ENCODE measurements around the gene TMEM219. TPM values are rescaled to one million over a fixed set of nuclear protein-coding genes. Genes with fewer than 3 reads are reported as not detected.
"Not testable (repeated sequence)": the region's sequence is repeated elsewhere in the genome, so short reads cannot be mapped to it uniquely, and the experiment has no call there.

TMEM219 gene, protein sequence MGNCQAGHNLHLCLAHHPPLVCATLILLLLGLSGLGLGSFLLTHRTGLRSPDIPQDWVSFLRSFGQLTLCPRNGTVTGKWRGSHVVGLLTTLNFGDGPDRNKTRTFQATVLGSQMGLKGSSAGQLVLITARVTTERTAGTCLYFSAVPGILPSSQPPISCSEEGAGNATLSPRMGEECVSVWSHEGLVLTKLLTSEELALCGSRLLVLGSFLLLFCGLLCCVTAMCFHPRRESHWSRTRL
- total RNA-seq, result 10 to 100 TPM; 52.5 to 63.8 TPM

DNA sequence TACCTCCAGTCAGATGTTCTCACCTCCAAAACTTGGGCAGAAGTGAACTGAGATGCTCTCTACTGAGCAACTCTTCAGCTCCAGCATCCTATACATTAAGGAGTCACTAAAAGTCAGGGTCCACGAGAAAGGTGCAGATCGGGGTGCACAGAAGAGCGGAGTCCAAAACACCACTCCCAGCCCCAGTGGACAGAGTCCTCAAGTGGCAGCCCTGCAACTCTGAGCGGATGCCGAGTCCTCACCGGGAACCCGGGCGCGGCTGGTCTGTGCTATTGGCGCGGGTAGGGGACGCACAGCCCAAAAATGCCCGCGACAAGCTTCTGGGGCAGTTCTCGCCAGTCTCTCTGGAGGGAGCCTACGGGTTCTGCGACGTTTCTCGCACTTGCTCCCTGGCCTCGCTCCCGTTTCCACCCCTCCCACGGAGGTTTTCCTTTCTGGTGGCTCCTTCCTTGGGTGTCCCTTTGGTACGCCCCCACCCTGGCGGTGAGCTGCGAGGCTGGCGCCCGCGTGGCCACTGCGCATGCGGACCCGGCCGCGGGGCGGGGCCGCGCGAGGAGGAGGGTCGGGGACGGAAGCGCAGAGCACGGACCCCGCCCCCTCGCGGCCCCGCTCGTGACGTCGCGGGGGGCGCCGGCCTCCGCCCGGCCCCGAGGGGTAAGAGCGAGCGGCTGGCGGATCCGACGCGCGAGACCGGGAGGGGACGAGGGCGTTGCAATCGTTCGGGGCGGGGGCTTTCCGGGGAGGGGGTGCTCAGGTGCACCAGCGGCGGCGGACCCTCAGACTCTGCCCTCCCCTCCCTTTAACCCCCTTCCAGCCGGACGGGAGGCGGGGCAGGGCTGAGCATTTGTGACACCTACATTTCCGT is at the start of gene TMEM219:
Gene TMEM219 (plus strand): TSS at position 601 of the 865 bp plus-strand sequence. CDS start 1,065 bp downstream, outside the sequence.
- H3K9me3 Mint-ChIP-seq, result no peaks in the 10 kb centered on the region
- ATAC-seq (peak; percentile 92 to 93), DNase-seq (ENCODE audit: low spot score in 2 of 2) (peak; percentile 94 to 97)
- H3K27ac Mint-ChIP-seq, result peak within 1 kb of the TSS; percentile 82 to 85
- H3K36me3 Mint-ChIP-seq, result no peaks in the 10 kb centered on the region

DNA sequence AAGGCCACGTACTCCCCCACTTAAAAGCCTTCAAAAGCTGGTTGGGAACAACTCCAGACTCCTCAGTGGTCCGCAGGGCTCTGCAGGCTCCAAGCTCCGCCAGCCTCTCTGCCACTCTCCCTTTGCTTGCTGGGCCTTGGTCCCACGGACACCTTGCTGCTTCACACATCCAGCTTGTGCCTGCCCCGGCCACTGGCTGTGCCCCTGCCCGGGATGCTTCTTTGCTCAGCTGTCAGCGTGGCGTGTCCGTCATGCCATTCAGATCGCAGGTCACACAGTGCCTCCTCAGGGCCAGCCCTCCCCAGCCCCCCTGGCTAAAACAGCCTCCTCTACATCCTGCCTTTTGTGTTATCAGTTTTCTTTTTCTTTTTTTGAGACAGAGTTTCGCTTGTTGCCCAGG is 49.8 kb upstream of the TMEM219 start:
- H3K36me3 Mint-ChIP-seq, result no peaks in the 10 kb centered on the region
- H3K9me3 Mint-ChIP-seq, result no peaks in the 10 kb centered on the region
- H3K27ac Mint-ChIP-seq, result no peak overlapping the region
- DNase-seq (ENCODE audit: low spot score in 2 of 2) (no peak), ATAC-seq (no peak)

DNA sequence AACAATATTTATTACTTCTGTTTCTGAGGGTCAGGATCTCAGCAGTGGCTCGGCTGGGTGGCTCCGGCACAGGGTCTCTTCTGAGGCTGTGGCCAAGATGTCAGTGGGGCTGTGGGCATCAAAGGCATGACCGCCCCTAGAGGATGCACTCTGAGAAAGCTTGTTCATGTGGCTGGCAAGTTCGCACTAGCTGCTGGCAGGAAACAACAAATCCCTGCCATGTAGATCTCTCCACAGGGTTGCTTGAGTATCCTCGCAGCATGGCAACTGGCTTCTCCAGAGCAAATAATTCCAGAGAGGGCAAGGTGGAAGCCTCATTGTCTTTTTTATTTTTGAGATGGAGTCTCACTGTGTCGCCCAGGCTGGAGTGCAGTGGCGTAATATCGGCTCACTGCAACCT is 48.4 kb upstream of the TMEM219 start:
- H3K9me3 Mint-ChIP-seq, result no peaks in the 10 kb centered on the region
- H3K27ac Mint-ChIP-seq, result no peak overlapping the region
- DNase-seq (ENCODE audit: low spot score in 2 of 2) (no peak), ATAC-seq (no peak)
- no peaks in the 10 kb centered on the region for H3K36me3 Mint-ChIP-seq

DNA sequence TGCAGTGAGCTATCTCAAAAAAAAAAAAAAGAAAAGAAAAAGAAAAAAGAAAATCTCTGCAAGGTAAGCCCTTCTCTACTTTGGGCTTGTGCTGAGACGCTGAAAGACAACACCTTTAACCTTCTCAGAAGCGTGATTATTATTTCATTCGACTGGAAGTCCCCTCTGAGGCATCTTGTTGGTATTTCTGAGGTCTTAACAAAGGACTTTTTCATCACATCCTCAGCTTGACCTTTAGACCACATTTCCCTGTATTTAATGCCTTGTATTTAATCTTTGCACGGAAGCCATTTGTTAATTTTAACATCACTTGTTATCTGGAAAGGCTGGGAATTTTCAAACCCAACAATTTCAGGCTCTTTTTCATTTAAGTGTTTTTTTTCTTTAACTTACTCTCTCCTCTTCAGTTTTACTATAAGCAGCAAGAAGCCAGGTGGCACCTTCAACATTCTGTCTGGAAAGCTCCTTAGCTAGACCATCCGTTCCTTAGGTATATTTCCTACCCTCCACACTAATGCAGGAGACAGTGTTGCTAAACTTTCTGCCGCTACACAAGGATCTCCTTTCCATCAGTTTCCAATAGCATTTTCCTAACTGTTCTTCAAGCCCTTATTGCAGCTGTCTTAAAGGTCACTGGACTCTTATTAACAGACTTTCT is 46.2 kb upstream of the TMEM219 start:
- Mint-ChIP-seq H3K9me3 (no peaks in the 10 kb centered on the region), H3K27ac (peak overlapping the region in 1 of 2 donors; percentile 41), H3K36me3 (peaks cover 2 to 3% of the 10 kb centered on the region in 2 donors)
- ATAC-seq, result no peak
- no peak for DNase-seq (ENCODE audit: low spot score in 2 of 2)

DNA sequence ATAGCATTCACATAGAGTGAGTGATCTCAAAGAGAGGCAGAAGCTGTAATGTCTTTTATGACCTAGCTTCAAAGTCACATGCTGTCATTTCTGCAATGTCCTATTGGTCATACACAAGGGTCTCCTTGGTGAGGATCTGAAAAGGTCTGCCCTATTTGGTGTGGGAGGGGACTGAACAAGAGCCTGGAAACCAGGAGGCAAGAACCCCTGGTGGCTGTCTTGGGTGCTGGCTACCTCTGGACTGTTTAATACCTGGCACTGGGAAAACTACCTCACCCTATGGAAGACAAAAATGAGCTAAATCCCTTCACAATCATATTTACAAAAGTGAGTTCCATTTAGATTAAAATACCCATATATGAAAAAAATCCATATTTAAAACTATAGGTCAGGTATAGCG is 44.9 kb upstream of the TMEM219 start:
- ATAC-seq (no peak), DNase-seq (ENCODE audit: low spot score in 2 of 2) (no peak)
- peaks cover 5 to 6% of the 10 kb centered on the region in 2 donors for H3K36me3 Mint-ChIP-seq

DNA sequence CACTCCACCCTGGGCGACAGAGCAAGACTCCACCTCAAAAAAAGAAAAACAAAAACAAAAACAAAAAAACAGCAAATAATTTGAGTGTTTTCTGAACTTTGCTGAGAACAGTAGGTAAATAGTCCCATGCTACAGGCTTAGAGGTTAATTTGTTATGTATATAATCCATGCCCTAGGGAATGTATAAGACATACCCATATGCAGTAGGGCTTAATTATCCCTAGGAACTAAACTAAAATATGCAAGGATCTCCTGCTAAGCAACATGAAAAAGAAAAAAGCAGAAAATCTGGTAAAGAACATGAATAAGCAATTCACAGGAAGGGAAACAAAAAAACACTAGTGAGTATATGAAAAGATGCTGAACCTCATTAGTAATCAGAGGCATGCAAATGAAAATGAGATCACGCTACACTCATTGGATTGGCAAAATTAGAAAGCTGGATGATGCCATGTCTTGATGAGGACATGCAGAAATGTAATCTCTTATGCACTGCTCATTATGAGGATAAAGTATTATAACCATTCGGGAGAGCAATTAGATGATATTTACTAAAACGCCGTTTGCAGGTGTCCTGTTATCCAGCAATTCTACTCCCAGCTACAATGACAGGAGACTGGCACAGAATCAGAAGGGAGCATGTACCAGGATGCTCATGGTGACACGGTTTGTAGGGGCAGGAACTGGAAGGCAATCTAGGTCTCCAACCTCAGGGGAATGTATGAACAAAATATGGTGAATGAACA is 41.4 kb upstream of the TMEM219 start:
- ATAC-seq, result no peak
- Mint-ChIP-seq H3K36me3 (peaks cover 11 to 13% of the 10 kb centered on the region in 2 donors), H3K9me3 (no peaks in the 10 kb centered on the region), H3K27ac (peak overlapping the region in 1 of 2 donors; percentile 22)
- no peak for DNase-seq (ENCODE audit: low spot score in 2 of 2)

More for the DNA sequence above, 44.9 kb upstream of the TMEM219 start:
- Mint-ChIP-seq H3K9me3 (no peaks in the 10 kb centered on the region), H3K27ac (no peak overlapping the region)

DNA sequence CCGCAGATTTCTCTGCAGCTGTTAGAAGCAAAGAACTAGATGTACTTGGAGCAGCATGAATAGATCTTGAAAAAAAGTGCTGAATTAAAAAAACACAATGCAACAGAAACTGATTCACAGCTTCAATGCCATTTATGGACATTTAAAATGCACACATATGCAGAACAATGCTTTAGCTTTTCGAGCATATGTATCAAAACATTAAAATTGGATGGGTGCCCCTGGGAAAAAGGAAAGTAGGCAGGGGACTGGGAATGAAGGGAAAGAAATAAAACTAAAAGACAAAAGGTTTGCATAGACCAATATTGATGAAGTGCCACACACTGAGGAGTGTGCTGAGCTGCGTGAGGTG is 40.9 kb upstream of the TMEM219 start:
- Mint-ChIP-seq H3K27ac (no peak overlapping the region), H3K36me3 (peaks cover 14 to 15% of the 10 kb centered on the region in 2 donors), H3K9me3 (no peaks in the 10 kb centered on the region)
- DNase-seq (ENCODE audit: low spot score in 2 of 2) (no peak), ATAC-seq (no peak)

DNA sequence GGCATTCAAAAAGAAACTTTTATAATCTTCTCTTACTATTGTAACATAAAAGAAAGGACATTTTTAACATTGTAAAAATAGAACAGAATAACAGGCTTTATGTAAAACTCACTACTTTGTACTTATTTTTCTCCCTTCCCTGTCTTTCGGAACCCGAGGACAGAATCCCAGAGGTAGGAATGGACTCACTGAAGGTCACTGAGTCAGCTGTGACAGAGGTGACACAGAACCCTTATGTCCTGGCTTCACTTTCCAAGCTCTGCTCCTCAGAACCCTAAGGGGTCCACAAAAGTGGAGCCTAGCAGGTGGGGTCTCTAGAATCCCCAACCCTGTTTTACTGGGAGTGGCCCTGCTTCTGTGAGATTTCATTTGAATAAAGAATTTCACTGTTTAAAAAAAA is 39.6 kb upstream of the TMEM219 start:
- Mint-ChIP-seq H3K9me3 (no peaks in the 10 kb centered on the region), H3K36me3 (peaks cover 14 to 23% of the 10 kb centered on the region in 2 donors), H3K27ac (peak overlapping the region in 1 of 2 donors; percentile 72)
- ATAC-seq (no peak), DNase-seq (ENCODE audit: low spot score in 2 of 2) (no peak)

DNA sequence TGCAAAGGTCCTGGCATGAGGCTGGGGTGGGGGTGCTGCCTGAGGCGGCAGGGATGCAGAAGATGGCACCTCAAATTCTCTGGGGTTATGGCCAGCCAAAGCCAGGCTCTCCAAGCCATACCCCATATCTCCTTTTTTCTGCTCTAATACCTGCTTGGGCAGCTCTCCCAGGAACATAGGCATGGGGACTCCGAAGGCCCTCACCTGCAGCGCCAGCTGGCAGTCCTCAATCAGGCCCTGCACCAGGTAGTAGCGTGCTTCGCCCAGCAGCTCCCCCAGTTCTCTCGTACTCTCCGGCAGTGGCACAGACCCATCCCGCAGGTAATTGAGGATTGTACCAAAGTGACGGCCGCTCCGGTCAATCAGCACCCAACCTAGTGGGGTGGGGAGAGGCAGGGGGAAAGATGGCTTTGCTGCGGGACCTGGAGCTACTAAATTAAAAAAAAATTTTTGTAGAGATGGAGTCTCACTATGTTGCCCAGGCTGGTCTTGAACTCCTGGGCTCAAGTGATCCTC is 38.8 kb upstream of the TMEM219 start:
- H3K36me3 Mint-ChIP-seq, result peaks cover 14 to 23% of the 10 kb centered on the region in 2 donors
- no peaks in the 10 kb centered on the region for H3K9me3 Mint-ChIP-seq
- ATAC-seq, result no peak
- no peak for DNase-seq (ENCODE audit: low spot score in 2 of 2)
- no peak overlapping the region for H3K27ac Mint-ChIP-seq

DNA sequence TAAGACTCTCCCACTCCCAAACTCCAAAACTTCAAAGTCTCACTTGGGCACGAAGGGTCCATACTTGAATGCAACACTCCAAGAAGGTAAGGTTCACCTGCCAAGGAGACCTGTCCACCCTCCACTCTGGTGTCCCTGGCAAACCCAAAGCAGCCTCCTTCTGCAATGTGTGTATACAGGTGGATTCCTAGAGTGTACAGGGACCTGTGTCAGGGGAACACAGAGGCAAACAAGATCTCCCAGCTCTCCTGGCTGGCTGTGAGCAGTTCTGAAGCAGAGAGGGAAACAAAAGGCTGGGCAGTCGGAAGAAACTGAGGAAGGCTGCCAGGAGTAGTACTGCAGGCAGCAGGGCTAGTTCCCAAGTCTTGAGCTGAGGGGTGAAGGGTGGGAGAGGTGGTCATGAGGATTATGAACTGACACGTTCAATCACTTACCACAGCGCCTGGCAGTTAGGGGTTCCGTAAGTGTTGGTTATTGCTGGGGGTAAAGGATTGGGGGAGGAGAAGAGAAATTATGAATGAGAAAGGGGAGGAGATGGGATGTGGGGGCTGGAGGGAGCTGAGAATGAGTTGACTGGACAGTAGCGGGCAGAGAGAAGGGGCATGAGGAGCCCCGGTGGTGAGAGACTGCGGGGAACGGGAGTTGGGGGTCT is 36.6 kb upstream of the TMEM219 start:
- H3K9me3 Mint-ChIP-seq, result no peaks in the 10 kb centered on the region
- H3K27ac Mint-ChIP-seq, result peak overlapping the region; percentile 96 to 97
- H3K36me3 Mint-ChIP-seq, result peaks cover 14 to 23% of the 10 kb centered on the region in 2 donors
- DNase-seq (ENCODE audit: low spot score in 2 of 2), result no peak
- ATAC-seq, result no peak

DNA sequence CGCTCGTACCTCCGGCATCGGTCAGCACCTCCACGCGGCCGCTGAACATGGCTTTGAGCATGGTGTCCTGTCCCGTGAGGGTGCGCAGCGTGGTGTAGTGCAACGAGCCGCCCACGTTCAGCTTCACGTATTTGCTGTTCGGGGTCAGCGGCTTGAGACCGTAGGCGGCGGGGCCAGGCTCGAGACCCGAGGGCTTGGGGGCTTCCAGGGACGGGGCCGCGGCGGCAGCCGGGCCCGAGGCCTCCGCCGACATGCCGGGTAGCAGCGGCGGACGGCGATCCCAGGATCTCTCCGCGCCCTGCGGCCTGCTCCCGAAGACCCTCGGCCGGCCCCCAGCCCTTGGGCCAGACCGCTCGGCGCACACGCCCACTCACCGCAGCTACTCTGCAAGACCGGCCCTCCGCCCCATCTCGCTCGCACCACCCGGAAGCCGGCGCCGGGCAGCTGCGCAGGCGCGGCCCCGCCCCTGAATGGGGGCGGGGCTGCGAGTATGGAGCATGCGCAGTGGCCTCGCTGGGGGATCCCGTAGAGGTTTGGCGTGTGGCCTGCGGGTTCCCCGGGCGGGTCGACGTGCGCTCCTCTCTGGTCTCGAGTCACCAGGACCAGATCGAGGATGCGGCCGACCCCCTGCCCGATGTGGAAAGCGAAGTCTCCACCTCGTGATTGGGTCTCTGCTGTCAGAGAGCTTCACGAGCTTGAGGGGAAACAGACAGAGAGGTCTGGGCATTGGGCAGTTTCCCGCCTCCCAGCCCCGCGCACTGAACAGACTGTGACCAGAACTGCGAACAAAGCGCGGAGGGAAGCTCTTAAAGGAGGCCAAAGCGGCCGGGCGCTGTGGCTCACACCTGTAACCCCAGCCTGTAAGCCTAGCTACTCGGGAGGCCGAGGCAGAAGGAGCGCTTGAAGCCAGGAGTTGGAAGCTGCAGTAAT is 35.8 kb upstream of the TMEM219 start, which contains the start of gene KCTD13:
Gene KCTD13 (minus strand): TSS at position 446 of the 930 bp plus-strand sequence. CDS start 193 bp downstream, at position 253.
- DNase-seq (ENCODE audit: low spot score in 2 of 2), result peak; percentile 97 to 98
- peak within 1 kb of the TSS; percentile 97 to 98 for H3K27ac Mint-ChIP-seq
- peak; percentile 93 to 95 for ATAC-seq
- peaks cover 9 to 18% of the 10 kb centered on the region in 2 donors for H3K36me3 Mint-ChIP-seq
- H3K9me3 Mint-ChIP-seq, result no peaks in the 10 kb centered on the region

DNA sequence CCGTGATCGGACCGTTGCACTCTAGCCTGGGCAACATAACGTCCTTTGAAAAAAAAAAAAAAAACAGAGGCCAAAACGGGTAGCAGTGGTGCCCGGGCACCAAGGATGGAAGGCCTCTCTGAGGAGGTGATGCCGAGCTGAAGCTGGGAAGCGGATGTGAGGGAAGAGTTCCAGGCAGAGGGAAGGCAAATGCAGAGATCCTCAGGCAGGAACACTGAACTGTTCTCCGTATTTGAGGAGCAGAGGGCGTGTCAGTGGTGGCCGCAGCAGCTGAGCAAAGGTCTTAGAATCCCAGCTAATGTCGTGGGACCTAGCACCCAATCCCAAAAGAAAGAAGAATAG is 35.2 kb upstream of the TMEM219 start:
- no peak for DNase-seq (ENCODE audit: low spot score in 2 of 2)
- ATAC-seq, result no peak
- H3K36me3 Mint-ChIP-seq, result peaks cover 9 to 17% of the 10 kb centered on the region in 2 donors
- H3K9me3 Mint-ChIP-seq, result no peaks in the 10 kb centered on the region
- peak overlapping the region; percentile 97 to 98 for H3K27ac Mint-ChIP-seq

DNA sequence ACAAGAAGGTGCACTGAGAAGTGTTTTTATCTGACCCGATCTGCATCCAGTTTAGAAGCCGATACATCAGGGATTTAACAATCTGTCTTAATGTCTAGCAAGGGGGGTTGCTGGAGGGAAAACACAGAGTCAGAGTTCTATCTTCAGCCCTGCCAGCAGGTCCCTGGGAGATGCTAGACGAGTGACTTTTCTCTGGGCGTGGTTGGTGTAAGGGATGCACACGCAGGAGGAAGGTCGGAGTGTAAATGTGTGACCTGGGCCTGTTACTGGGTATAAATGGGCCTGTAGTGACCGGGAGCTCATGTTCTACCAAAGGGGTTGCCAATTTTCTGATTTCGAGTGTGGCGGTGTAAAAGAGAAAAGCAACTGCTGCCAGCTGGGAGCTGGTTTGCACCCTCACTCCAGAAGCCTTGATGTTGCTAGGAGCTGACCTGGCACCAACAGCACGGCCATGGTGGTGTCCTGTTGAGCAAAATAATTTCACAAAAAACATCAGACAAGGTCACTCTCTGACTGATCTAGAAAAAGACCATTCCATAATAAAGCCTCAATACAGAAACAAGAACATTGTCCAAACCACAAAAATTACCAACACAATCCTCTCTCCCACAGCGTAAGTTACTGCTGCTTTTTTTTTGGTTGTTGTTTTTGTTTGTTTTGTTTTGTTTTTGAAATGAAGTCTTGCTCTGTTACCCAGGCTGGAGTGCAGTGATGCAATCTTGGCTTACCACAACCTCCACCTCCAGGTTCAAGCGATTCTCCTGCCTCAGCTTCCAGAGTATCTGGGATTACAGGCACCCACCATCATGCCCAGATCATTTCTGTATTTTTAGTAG is 34.6 kb upstream of the TMEM219 start:
- Mint-ChIP-seq H3K36me3 (peaks cover 9 to 17% of the 10 kb centered on the region in 2 donors), H3K27ac (peak overlapping the region in 1 of 2 donors; percentile 97), H3K9me3 (no peaks in the 10 kb centered on the region)
- ATAC-seq (no peak), DNase-seq (ENCODE audit: low spot score in 2 of 2) (no peak)

DNA sequence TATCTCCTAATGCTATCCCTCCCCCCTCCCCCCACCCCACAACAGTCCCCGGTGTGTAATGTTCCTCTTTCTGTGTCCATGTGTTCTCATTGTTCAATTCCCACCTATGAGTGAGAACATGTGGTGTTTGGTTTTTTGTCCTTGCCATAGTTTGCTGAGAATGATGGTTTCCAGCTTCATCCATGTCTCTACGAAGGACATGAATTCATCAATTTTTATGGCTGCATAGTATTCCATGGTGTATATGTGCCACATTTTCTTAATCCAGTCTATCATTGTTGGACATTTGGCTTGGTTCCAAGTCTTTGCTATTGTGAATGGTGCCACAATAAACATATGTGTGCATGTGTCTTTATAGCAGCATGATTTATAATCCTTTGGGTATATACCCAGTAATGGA is 30.1 kb upstream of the TMEM219 start:
- not testable (repeated sequence) for DNase-seq (ENCODE audit: low spot score in 2 of 2); H3K27ac Mint-ChIP-seq; H3K9me3 Mint-ChIP-seq; H3K36me3 Mint-ChIP-seq; ATAC-seq
